GOT3 (cell line): ENCODE measurements around the gene SYTL2.

Source experiments
- DNase-seq: peaks from one replicate; lab custom pipeline; 2025; ENCODE audit warnings: mixed read lengths; lab: John Stamatoyannopoulos, UW

SYTL2 gene

GRCh38 chr11:85762226-85762625 is 48.7 kb downstream of the SYTL2 start:
- no peak for DNase-seq

DNA sequence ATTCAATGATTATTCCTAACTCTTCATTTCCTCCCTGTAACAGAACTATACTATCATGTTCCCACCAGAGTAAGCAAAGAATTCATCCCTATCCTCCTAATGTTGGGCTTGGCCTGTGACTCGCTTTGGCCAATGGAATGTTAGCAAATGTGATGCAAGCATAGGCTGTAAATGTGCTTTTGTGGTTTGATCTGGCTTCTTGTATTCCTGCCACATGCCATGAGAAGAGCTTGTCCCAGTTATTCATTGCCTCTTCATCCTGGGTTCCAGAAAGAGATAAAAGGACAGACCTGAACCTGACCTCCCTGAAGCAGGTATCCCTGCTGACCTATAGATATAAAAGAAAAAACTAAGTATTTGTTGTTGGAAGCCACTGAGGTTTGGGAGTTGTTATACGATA is 51.0 kb downstream of the SYTL2 start:
- no peak for DNase-seq

GRCh38 chr11:85758480-85759039 is 52.4 kb downstream of the SYTL2 start:
- no peak for DNase-seq

GRCh38 chr11:85758026-85758425 is 52.9 kb downstream of the SYTL2 start:
- no peak for DNase-seq

DNA sequence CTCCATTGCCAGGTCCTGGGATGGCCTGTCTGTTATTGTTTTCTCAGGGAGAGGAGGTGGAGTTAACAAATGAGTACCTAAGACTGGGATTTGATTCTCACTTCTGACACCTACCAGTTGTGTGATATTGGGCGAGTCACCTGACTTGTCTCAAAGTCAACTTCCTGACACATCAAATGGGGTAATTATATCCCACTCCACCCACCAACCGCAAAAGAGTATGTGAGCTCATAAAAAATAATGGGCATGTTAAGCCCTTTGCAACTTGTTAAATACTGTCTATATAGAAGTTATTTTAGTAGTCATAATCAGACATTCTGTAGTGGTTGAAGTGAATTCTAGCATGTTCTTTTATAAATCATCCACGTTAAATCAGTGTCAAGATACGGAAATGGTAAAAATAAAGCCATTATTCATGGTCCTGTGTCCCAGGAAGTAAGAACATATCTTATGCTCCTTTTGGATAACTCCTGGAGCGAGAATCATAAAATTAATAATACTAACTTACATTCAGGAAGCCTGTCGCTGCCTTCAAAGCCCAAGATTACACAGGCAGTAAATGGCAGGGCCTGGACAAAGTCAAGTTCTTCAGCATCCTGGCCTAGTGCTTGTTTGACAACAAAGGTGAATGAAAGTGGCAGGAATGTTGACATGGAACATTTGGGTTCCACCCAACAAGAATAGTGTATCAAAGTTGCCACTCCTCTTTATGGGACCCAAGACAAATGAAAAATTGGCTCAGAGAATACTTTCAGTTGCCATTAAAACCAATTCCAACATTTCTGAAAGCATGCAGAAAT is 54.3 kb downstream of the SYTL2 start:
- no peak for DNase-seq

DNA sequence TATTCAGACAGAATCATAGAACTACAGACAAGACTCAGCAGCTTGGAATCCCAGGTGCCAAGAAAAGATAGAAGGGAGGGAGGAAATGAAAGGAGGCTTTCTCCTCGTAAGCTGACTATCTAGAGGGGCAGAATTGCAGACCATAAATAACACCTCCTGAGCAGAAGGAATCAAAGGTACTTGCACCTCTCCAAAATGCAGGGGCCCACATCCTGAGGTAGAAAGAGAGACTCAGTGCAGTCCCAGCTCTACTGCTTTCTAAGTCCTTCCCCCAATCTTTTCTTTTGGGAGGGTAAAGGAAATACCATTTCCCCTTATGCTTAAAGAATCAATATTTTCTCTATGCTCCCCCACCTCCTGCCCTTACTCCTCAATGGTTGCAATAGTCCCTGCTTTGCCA is 55.2 kb downstream of the SYTL2 start:
- no peak for DNase-seq

- DNase-seq = no peak
Observed at GRCh38 chr11:85755285-85755684, 55.7 kb downstream of the SYTL2 start.

DNA sequence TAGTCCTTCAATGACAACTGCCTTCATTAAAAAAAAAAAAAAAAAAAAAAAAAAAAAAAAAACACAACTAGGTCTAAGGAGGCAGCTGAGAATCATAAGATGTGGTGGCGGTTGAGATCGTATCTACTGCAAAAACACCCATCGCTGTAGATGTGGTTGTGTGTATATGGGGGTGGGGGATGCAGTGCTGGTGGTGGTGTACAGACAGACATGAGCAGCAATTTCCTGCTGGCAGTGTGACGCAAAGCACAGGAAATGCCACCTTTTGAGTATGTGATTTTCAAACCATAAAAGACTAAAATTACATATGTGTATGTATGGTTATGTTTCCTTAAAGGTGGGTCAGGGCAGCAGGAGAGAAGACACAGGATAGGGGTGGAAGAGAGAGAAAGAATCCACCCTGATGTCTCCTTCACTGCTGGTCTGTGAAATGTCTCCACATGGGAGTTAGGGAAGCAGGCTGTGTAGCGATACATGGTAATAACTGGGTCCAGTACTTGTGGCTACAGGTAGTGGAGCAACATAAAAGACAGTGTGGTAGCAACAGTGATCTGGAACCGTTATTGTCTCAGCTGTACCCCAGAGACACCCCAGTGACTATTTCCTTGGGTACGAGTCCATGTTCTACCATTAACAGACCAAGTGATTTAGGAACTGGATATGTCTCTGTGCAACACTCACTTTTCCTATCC is 57.9 kb downstream of the SYTL2 start:
- no peak for DNase-seq

- DNase-seq = no peak
Observed at GRCh38 chr11:85752201-85752889, 58.6 kb downstream of the SYTL2 start.

GRCh38 chr11:85751724-85752123 is 59.2 kb downstream of the SYTL2 start:
- no peak for DNase-seq

GRCh38 chr11:85750646-85751045 is 60.3 kb downstream of the SYTL2 start:
- no peak for DNase-seq

DNA sequence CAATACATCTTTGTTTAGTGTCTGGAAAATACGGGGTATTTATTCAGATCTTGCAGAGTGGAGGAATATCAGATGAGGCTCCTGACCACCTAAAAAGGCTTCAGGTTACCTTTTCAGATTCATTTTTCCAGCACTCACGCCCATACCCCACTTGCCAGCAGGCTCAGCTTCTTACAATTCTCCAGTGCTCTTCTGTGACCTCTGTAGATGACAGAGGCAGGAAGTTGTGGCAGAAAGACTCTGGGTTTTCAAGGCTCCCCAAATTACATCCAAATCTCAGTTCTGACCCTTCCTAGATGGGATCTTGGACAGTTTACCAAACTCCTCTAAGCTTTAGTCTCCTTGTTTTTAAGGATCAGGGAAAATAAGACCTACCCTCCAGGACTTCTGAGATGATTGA is 61.1 kb downstream of the SYTL2 start:
- no peak for DNase-seq

DNA sequence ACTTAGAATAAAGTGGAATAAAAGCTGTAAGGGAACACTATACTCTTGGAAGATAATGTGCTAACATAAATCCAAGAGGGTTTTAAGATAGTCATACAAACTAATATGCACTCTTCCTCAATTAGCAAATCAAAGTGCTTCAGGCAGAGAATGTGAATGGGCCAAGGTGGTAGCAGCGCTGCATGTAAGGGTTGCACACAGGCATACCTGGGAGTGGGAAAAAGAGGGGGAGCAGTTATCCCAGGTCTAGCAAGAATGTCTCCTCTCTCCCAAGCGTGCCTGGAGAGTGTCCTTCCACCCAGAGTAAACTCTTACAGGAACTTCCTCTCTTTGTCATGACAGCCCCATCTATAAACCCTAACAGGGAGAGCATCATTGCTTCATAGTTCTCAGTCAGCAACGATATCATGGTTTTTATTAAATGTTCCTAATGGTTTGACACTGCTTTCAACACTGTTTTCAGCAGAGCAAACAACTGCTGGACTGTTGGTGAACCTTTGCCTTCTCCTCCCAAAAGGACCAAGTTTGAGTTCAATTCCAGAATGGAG is 61.6 kb downstream of the SYTL2 start:
- DNase-seq = no peak

- no peak for DNase-seq
Observed at GRCh38 chr11:85748455-85748891, 62.5 kb downstream of the SYTL2 start.

DNA sequence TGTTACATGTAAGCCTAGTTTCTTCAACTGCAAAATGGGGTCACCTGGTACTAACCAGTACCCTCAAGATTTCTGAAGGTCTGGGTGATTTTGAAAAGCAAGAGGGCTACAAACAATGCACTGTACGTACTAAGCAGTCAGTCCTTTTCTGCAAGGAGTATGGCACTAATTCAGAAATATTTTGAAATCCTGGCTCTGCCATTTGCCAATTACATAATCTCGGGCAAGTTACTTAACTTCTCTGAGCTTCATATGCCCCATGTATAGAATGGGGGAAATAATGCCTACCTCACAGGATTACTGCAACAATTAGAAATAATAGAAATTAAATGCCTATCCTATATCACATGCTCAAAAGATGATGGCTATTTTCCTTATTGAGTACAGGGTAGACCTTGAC is 64.3 kb downstream of the SYTL2 start:
- no peak for DNase-seq

- no peak for DNase-seq
Observed at GRCh38 chr11:85745626-85746025, 65.3 kb downstream of the SYTL2 start.

DNA sequence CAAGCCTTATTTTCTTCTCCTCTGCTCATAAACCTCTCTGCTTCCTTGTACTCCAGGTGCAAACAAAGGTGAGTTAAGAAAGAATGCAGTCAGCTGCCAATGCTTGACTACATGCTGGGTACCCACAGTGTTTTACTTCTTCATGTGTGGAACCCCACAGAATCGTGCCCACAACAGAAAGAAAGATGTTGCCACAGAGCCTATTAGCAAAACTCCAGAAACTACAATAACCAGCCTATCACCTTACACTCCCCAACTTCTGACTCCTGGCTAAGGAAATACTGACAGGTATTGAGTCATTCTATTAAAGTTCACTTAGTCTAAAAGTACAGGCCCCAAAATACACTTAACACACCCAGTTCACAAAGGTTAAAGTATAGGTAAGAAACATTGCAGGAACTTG is 68.1 kb downstream of the SYTL2 start:
- DNase-seq = no peak

DNA sequence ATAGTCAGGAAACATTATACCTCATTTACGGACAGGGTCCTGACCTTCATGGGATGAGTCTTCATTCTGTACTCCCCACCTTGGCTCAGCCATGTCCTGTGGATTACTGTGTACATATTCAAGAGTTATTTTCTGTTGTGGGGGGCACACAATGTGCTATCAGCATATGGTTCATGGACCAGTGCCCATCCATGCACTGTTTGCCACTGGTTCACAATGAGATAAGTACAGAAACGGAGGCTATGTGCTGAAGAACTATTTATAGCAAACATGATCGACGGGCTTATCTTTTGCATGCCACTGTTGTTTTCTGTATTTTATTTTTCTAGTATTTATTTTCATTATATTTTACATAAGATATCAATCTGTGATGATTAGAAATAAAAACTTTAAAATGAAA is 68.6 kb downstream of the SYTL2 start:
- no peak for DNase-seq

- DNase-seq = no peak
Observed at GRCh38 chr11:85740481-85741400, 70.2 kb downstream of the SYTL2 start.

GRCh38 chr11:85737738-85738137 is 73.2 kb downstream of the SYTL2 start:
- DNase-seq = no peak

GRCh38 chr11:85735876-85736460 is 75.0 kb downstream of the SYTL2 start:
- no peak for DNase-seq
